HG02884 (cell line): ENCODE measurements around the gene ESYT2.

Experiments
- ATAC-seq: cut with Tn5 transposase; IDR thresholded peaks from one replicate; pipeline ENCODE4 v1.9.1; 2021; ENCODE audit warnings: mild to moderate bottlenecking, moderate library complexity; ENCODE audit not compliant: unreplicated experiment

The ESYT2 gene

DNA sequence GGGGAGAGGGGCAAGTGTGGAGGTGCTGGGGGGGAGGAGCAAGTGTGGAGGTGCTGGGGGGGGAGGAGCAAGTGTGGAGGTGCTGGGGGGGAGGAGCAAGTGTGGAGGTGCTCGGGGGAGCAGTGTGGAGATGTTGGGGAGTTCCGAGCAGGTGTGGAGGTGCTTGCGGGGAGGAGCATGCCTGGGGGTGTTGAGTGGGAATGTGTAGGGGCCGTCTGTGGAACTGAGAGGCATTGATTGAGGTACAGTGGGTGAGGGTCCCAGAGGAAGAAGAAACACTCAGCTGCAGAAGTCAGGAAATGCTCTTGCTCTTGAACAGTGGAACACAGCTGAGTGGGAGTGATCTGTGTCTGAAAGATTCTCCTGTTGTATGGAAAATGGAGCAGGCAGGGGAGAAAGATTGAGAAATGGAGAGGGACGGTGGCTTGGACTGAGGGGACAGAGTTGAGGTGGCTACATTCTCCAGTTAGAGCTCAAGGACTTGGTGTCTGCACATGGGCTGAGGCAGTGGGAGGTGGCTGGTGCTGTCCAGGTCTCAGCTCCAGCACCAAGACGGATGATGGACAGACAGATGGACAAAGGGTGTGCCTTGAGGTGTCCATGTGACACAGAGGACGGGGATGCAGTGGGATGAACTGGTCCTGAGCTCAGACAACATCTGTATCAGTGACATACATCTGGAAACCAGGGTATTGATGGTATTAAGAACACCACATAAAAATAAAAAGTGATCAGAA is 99.5 kb downstream of the ESYT2 start:
- ATAC-seq, result no peak

DNA sequence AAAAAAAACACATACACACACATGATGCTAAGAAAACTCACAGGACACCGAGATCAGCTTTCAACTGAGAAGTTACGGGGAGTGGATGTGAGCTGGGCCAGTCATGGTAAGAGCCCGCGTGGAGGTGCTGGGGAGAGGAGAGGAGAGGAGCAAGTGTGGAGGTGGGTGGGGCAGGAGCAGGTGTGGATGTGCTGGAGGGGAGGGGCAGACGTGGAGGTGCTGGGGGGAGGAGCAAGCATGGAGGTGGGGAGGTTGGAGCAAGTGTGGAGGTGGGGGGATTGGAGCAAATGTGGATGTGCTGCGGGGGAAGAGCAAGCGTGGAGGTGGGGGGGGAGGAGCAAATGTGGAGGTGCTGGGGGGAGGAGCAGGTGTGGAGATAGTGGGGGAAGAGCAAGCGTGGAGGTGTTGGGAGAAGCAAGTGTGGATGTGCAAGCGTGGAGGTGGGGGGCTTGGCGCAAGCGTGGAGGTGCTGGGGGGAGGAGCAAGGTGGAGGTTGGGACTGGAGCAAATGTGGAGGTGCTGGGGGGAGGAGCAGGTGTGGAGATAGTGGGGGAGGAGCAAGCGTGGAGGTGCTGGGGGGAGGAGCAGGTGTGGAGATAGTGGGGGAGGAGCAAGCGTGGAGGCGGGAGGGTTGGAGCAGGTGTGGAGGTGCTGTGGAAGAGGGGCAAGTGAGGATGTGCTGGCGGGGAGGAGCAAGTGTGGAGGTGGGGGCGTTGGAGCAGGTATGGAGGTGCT is 100.2 kb downstream of the ESYT2 start:
- ATAC-seq, result no peak

DNA sequence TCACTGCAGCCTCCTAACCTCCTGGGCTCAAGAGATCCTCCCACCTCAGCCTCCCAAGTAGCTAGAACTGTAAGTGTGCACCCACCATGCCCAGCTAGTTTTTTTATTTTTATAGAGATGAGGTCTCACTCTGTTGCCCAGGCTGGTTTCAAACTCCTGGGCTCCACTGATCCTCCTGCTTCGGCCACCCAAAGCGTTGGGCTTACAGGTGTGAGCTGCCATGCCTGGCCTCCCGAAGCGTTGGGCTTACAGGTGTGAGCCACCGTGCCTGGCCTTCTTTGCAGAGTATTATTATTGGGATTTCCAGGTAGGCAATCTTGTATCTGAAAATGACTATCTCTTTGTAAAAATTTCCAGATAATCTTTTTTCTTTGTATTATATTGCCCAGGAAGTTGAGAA is 101.6 kb downstream of the ESYT2 start:
- ATAC-seq, result no peak

DNA sequence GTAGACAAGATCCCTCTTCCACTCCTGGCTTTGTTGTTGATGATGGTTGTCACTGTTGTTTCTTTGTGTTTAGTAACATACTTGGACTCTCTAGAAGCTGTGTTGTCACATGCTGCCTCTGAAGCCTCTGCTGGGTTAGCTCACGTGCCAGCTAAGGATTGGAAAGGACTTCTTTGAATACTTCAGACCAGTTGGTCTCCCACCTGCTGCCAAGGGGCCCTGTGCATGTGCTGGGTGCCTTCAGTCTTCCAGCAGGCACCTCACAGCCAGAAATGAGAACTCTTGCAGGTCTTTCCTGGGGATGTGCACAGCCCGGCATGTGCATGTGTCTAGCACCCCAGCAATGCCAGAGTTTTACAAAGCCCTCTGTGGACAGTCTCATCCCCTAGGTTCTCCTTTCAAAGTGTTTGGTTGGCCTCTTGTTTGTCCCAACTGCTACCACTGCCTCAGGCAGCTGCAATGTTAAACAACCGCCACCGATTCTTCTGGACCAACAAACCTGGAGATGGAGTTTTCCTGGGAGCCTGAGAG is 103.0 kb downstream of the ESYT2 start:
- no peak for ATAC-seq

DNA sequence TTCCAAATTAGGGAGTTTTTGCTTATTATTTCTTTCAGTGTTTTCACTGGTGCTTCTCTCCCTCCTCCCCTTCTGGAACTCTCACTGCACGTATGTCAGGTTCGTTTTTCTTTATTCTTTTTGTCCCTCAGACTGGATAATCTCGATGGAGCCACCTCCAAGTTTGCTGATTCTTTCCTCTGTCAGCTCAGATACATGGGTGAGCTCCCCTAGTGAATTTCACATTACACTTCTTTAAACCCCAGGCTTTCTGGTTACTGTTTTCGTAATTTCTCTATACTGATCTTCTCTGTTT is 103.9 kb downstream of the ESYT2 start:
- no peak for ATAC-seq

DNA sequence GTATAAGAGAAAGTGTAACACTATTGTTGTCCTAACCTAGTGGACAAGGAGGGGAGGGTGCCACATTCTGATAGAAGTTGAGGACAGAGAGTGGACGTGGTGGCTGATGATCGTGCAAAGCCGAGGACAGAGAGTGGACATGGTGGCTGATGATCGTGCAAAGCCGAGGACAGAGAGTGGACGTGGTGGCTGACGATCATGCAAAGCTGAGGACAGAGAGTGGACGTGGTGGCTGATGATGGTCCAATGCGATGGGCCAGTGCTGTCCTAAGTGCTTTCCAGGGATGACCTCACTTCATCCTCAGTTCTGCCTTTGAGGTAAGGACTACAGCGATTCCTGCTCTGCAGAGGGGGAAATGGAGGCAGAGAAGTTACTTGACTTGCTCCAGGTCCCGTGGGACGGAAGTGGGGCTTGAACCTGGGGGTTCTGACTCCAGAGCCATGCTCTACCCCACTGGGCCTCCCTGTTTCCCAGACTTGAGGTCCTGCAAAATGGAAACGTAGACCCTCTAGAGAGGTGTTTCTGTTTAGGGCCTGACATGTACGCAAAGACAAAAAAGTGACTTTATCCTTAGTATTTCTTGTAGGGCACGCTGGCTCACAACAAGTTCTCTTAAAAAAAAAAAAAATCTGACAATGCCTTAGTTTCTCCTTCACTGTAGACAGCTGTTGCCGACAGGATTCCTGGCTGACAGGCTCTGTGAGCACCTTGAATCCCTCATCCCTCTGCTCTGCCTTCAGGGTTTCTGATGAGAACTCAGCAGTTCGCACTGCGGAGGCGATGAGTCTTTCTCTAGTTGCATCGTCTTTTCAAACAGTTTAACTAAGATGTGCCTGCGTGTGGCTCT is 104.4 kb downstream of the ESYT2 start:
- no peak for ATAC-seq

DNA sequence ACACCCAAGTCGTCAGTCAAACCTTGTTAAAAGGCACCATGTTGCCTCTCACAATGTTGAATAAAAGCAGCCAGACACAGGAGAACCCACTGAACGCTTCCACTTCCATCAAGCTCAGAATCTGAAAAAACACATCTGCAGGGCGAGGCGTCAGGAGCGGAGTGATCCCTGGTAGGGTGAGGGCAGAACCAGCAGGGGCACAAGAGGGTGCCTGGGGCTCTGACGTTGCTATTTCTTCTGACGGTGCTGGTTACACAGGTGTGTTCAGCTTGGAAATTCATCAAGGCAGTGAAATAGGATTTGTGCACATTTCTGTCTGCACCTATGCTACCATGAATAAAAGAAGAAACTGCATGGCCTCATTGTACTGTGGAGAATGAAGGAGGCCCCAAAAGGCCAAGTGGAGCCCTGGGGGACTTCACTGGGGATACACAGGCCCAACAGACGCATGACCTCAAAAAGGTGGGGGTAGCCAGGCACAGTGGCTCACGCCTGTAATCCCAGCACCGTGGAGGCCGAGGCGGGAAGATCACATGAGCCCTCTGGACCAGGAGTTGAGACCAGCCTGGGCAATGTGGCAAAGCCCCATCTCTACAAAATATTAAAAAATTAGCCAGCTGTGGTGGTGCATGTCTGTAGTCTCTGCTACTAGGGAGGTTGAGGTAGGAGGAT is 105.5 kb downstream of the ESYT2 start:
- ATAC-seq, result no peak

DNA sequence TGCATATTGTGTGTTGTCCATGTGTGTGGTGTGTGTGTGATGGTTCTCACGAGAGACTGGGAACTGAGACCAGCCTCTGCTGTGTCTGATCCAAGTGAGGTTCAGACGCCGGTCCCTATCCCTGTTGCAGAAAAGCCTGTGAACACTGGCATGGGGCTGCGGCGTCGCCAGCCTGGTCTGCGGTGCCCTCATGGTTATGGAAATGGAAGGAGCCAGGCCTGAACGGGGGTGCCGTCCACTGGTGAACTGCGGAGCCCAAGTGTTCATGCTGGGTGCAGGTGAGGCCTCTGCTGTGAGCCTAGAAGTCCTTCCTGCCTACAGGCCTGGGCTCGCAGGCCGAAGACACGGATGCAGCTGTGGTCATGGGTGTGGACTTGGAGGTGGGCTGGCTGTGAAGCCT is 106.0 kb downstream of the ESYT2 start:
- no peak for ATAC-seq

DNA sequence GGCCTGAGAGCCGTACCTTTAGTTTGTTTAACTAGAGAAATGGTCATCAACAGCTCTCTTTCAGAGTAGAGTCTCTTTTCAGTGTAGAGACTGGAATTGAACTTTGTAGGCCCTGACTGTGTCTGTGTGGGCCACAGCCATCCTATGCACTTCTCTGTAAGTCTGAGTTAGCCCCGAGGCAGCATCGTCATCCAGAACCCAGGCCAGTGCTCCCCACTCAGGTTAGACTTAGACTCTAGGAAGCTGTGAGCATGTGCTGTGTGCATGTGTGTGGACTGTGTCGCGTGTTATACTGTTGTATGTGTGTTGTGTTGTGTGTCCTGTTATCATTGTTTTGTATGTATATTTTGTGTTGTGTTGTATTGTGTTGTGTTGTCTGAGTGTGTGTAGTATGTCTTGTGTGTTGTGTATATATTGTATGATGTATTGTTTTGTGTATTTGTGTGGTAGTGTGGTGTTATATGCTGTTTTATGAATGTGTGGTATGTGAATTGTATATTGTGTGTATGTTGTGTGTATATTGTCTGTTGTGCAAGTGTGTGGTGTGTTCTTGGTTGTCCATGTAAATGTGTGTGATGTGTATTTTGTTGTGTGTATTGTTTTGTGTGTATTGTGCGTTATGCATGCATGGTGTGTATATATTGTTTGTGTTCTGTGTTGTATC is 106.6 kb downstream of the ESYT2 start:
- no peak for ATAC-seq

DNA sequence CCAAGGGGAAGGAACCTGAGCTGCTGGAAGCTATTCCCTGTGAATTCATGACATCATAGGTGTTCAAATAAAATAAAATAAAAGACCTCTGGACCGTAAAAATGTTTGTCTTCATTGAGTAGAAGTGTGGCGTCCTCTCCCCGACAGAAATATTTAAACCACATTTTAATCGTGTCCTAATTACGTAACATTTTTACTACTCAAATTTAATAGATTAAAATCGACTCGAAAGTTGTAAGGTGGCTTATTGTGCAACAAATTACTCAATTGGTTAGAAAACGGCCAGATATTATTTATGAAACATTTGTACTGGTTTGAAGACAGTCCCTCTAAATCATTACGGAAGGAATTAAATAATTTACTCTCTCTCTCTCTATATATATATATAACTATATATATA is 109.2 kb downstream of the ESYT2 start:
- ATAC-seq, result no peak

DNA sequence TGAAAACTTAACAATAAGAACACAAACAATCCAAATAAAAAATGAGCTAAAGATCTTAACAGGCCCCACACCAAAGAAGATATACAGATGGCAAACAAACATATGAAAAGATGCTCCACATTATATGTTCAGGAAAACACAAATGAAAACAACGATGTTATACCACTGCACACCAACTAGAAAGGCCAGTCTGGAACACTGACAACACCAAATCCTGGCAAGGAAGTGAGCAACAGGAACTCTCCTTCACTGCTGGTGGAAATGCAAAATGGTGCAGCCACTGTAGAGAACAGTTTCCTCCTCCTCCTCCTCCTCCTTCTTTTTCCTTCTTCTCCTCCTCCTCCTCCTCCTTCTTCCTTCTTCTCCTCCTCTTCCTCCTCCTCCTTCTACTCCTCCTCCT is 112.5 kb downstream of the ESYT2 start:
- ATAC-seq, result no peak

DNA sequence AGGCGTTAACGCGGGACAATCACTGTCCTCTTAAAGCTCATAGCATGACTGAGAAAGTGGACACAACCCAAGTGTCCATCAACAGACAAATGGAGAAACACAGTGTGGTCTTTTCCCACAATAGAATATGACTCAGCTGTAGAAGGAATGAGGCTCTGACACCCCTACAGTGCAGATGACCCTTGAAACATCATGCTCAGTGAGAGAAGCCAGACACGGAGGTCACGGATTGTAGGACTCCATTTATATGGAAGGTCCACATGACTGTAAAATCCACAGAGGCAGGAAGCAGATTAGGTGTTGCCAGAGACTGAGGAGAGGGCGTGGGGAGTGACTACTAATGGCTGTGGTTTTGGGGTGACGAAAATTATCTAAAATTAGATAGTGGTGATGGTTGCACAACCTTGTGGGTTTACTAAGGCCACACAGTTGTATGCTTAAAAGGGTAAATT is 118.6 kb downstream of the ESYT2 start:
- ATAC-seq, result peak; percentile 75

DNA sequence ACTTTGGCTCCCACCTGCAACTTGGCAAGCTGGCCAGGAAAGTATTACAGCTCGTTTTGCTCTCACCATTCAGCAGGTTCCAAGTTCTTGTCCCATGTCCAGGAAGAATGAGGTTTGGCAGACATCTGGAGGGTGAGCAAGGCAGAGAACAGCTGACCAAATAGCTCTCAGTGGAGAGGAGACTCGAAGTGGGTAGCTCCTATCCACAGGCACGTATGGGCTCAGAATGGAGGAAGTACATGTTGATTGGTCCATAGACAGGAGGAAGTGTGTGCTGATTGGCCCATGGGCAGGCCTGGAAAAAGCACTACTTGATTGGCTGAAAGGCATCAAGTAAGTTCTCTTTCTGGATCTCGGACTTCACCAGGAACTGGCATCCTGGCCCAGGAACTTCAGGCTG is 121.7 kb downstream of the ESYT2 start:
- no peak for ATAC-seq

DNA sequence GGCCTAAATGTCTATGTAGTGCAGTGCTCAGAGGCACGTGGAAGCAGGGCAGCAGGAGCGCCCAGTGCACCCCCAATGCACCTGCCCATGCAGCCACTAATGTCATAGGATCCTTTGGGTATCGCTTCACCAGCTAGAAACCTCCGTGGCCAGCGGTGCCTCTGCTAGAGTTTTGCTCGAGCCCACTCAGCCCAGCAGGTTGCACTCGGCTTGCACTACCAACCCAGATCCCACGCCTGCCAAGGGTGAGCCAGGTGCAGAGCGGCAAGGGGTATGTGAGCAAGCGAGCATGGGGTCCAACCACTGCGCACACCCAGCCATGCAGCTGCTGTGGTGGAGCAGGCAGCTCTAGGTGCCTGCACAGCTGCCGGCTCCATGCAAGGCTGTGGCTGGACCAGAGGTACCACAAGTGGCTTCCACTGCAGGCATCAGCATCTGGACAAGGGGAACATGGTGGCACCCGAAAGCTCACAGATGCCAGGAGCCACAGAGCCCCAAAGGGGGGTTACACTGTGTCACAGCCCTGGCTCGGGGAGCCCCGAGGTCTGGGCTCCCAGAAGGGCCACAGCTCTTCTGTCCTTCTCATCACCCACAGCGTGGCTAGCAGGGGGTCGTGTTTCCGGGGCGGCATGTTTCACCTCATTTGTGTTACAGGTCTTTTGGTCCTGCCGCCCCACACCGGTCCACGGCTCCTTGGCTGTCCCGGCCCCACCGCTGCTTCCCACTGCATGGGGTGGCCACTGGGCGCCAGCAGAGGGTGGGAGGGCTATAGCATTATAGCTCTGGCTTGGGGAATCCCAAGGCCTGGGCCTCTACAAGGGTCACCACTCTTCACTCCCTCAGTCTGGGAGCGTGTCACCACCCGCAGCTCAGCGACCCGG is 122.4 kb downstream of the ESYT2 start:
- ATAC-seq, result no peak

DNA sequence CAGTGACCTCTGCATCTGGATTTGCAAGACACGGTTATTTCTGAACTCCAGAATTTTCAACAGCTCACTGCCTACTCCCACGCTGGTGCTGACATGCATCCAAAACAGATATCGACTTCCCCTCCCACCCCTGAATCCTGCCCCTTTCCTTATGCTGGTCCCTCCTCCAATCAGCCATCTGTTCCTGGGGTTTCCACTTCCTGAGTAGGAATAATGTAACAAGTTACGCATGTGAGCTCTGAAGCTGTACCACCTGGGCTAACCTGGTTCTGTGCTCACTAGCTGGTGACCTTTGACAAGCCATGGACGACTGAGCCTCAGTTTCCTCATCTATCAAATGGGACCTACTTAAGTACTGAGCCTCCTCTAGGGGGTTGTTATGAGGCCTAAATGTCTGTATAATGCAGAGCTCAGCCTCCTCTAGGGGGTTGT is 123.0 kb downstream of the ESYT2 start:
- no peak for ATAC-seq

DNA sequence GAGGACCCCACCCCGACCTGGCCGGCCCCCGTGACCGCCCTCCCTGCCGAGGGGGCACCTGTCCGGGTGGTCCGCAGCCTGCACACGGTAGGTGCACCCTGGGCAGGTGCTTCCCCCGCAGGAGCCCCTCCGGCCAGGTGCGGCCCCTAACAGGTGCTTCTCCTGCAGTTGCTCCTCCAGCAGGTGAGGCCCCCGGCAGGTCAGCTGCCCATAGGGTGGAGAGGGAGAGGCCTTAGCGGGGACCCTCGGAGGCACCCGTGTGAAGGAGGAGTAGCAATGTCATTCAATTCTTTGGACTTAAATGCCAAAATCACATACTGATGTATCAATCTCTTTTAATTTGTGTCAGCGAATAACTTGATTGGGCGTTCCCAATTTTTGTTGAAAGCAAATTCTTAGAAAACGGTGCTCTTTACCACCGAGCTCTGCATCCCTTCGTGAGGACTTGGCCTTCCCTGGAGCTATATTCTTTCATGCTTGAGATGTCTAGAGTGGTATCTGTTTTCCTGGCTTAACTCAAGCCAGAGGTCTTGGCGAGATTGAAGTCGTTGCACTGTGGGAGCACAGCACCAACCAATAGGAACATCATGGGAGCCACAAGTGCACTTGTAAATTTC is 124.0 kb downstream of the ESYT2 start:
- no peak for ATAC-seq

DNA sequence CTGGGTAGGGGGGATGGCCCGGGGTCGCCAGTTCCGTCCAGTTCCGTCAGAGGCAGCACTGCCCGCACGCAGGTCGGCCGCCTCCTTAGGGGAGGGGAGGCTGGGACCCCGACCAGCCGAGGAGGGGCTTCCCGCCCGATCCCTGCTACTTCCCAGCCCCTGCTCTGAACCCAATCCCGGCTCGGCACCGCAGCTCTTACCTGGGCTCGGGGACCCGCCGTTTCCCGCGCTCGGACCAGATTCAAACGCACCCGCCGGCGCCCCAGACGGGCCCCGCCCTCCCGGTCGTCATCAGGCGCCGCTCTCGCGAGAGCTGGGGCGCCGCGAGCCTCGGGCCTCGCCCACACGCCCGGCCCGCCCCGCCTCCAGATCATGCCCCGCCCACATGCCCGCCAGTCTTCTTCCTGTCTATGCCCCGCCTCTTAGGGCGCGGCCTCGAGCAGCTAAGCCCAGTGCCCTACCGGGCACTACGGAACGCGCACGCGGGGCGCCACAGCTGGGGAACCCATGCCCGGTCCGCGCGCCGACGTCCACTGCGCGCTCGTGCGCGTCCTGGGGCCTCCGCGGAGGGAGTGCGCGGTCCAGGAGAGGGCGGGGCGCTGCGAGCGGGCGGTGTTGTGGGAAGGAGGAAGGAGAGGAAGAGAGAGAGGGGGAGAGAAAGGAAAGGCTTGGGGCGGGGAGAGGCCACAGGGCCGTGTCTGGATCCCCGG is 124.6 kb downstream of the ESYT2 start, which contains the start of gene NCAPG2:
Gene NCAPG2, minus strand, starts transcription at position 281 of the 710 bp plus-strand sequence. CDS start 2,905 bp downstream, outside the sequence.
- ATAC-seq, result peak; percentile 97
